A549 (cell line): ENCODE data around the gene URI1. TPM values are rescaled to one million over a fixed set of nuclear protein-coding genes. Genes with fewer than 3 reads are reported as not detected.

Source experiments
- ATAC-seq, 2 experiments: fragments of 200-7000 bp in 1 of 2; fragments of >200 bp in 1 of 2; cut with Nextera tagmentation in 1 of 2; cut with Tn5 transposase in 1 of 2; 3 replicates each; pipeline versions ENCODE4 v1.8.0 to v1.9.1; 2018 to 2020; ENCODE audit warnings: mild to moderate bottlenecking in 1 of 2, moderate library complexity in 1 of 2
- CTCF ChIA-PET: fragments of 300-600 bp; sonication (Branson Sonifier 250); formaldehyde crosslinking; extraction: SDS; loops from one replicate; lab custom pipeline; 2021; ENCODE audit warnings: antibody characterized with exemption, inconsistent platforms; lab: Yijun Ruan, JAX
- POLR2A ChIA-PET: fragments of 350-600 bp; formaldehyde crosslinking; extraction: SDS; loops from one replicate; lab custom pipeline; 2021; ENCODE audit warnings: antibody characterized with exemption, inconsistent platforms; lab: Yijun Ruan, JAX
- DNase-seq, 2 experiments: peaks; one replicate each; pipeline versions ENCODE4 v3.0.0 to v3.0.0-alpha.2; 2011 to 2016; ENCODE audit warnings: low read depth in 1 of 2, low spot score in 1 of 2
- FAIRE-seq: peaks from 2 replicates; lab custom pipeline; 2011; peaks lifted over from hg19 to GRCh38; lab: Jason Lieb, UNC
- H3K27ac ChIP-seq, 2 experiments: fragments of >200 bp; sonication (Bioruptor Twin); formaldehyde crosslinking; 3 replicates each; pipeline ENCODE4 v1.5.1; 2016 to 2017
- H3K4me1 ChIP-seq: fragments of >200 bp; sonication (Bioruptor Twin); formaldehyde crosslinking; 3 replicates; pipeline ENCODE4 v1.6.1; 2016
- H3K4me2 ChIP-seq: fragments of >200 bp; sonication (Bioruptor Twin); formaldehyde crosslinking; 3 replicates; pipeline ENCODE4 v1.6.1; 2016
- H3K4me3 ChIP-seq: fragments of >200 bp; sonication (Bioruptor Twin); formaldehyde crosslinking; 3 replicates; pipeline ENCODE4 v1.5.1; 2016
- H3K9me3 ChIP-seq: fragments of >200 bp; sonication (Bioruptor Twin); formaldehyde crosslinking; 3 replicates; pipeline ENCODE4 v1.6.1; 2016
- BHLHE40 ChIP-seq: IDR thresholded peaks from 2 replicates; pipeline ENCODE4 v1.6.1; 2012; ENCODE audit warnings: low read depth, low read length, inconsistent platforms
- CEBPB ChIP-seq, 2 experiments: fragments of >200 bp in 1 of 2; sonication (Bioruptor Twin) in 1 of 2; formaldehyde crosslinking in 1 of 2; IDR thresholded peaks; 2 replicates each; pipeline ENCODE4 v1.6.1; 2012 to 2016
- EHF ChIP-seq: fragments of 250-450 bp; sonication (Bioruptor Pico); IDR thresholded peaks from 2 replicates; pipeline ENCODE4 v1.5.0; 2020; ENCODE audit warnings: mild to moderate bottlenecking
- FOSB ChIP-seq: fragments of 250-450 bp; sonication (Bioruptor Pico); IDR thresholded peaks from 2 replicates; pipeline ENCODE4 v1.5.0; 2020; ENCODE audit warnings: mild to moderate bottlenecking, moderate library complexity
- FOXS1 ChIP-seq: fragments of 250-450 bp; sonication (Bioruptor Pico); IDR thresholded peaks from 2 replicates; pipeline ENCODE4 v1.5.0; 2020; ENCODE audit warnings: mild to moderate bottlenecking, moderate library complexity
- HDAC2 ChIP-seq: fragments of 200-600 bp; sonication (generic); IDR thresholded peaks from 2 replicates; pipeline ENCODE4 v1.6.1; 2016
- HOXB5 ChIP-seq: fragments of 250-450 bp; sonication (Bioruptor Pico); IDR thresholded peaks from 2 replicates; pipeline ENCODE4 v1.5.0; 2020; ENCODE audit warnings: mild to moderate bottlenecking, moderate library complexity
- JUN ChIP-seq, 2 experiments: fragments of >200 bp; sonication (Bioruptor Twin); formaldehyde crosslinking; IDR thresholded peaks; 2 replicates in 1 of 2; 3 replicates in 1 of 2; pipeline ENCODE4 v1.6.1; 2016 to 2017
- KDM1A ChIP-seq: fragments of 200-600 bp; sonication (generic); IDR thresholded peaks from 2 replicates; pipeline ENCODE4 v1.6.1; 2016; ENCODE audit warnings: low read depth, mild to moderate bottlenecking
- KDM5A ChIP-seq: fragments of 200-600 bp; sonication (generic); IDR thresholded peaks from 2 replicates; pipeline ENCODE4 v1.6.1; 2016; ENCODE audit warnings: antibody characterized with exemption, mild to moderate bottlenecking
- MAZ ChIP-seq: fragments of 150-350 bp; IDR thresholded peaks from 2 replicates; pipeline ENCODE4 v1.6.1; 2014; ENCODE audit warnings: antibody characterized with exemption, low read depth, low read length, borderline replicate concordance
- MYC ChIP-seq: IDR thresholded peaks from 2 replicates; pipeline ENCODE4 v1.6.1; 2012; ENCODE audit warnings: mild to moderate bottlenecking, inconsistent platforms, low read length, improper control_type of control experiment, borderline replicate concordance
- NPAS2 ChIP-seq: fragments of 250-450 bp; sonication (Bioruptor Pico); IDR thresholded peaks from 2 replicates; pipeline ENCODE4 v1.8.0; 2022; ENCODE audit warnings: mild to moderate bottlenecking, moderate library complexity, borderline replicate concordance
- RAD21 ChIP-seq, 2 experiments: fragments of >200 bp in 1 of 2; sonication (Bioruptor Twin) in 1 of 2; formaldehyde crosslinking in 1 of 2; IDR thresholded peaks in 1 of 2; conservative IDR thresholded peaks in 1 of 2; 2 replicates in 1 of 2; 3 replicates in 1 of 2; pipeline ENCODE4 v1.6.1; 2012 to 2018; ENCODE audit warnings: inconsistent platforms in 1 of 2
- RCOR1 ChIP-seq: fragments of 150-350 bp; IDR thresholded peaks from 2 replicates; pipeline ENCODE4 v1.6.1; 2014; ENCODE audit warnings: antibody characterized with exemption, low read length, low read depth
- RFX5 ChIP-seq: fragments of 450-650 bp; IDR thresholded peaks from 2 replicates; pipeline ENCODE4 v1.7.1; 2014; ENCODE audit warnings: antibody characterized with exemption, mild to moderate bottlenecking, moderate library complexity
- RNF2 ChIP-seq: fragments of 200-600 bp; sonication (generic); IDR thresholded peaks from 2 replicates; pipeline ENCODE4 v1.6.1; 2016; ENCODE audit warnings: low read depth, mild to moderate bottlenecking, antibody characterized with exemption, moderate library complexity, borderline replicate concordance
- SMC3 ChIP-seq: fragments of >200 bp; sonication (Bioruptor Twin); formaldehyde crosslinking; IDR thresholded peaks from 3 replicates; pipeline ENCODE4 v1.6.1; 2018; ENCODE audit warnings: inconsistent platforms
- TP53 ChIP-seq: fragments of 250-450 bp; sonication (Bioruptor Pico); IDR thresholded peaks from 2 replicates; pipeline ENCODE4 v1.5.0; 2021; ENCODE audit warnings: mild to moderate bottlenecking, moderate library complexity
- ZSCAN20 ChIP-seq: fragments of 250-450 bp; sonication (Bioruptor Pico); IDR thresholded peaks from 2 replicates; pipeline ENCODE4 v1.8.0; 2022; ENCODE audit warnings: mild to moderate bottlenecking, moderate library complexity
- WGBS: methylation state at CpG from one replicate; pipeline ENCODE4 v1.1.6; 2017; ENCODE audit errors: missing lambda C conversion rate; 5-methylcytosine and 5-hydroxymethylcytosine counted together
- polyA plus RNA-seq, 4 experiments: library from polyadenylated mRNA; depleted of rRNA in 3 of 4; stranded (reverse); fragments of >200 nt; fragmentation: RNase III in 1 of 4; extraction: RNeasy Plus Mini Kit Qiagen cat#74134 plus additional on column Dnase treatment in 1 of 4; gene quantifications; 2 replicates in 3 of 4; 3 replicates in 1 of 4; pipeline ENCODE4 v1.2.3, GENCODE V29; 2011 to 2017
- TF ChIP-seq, protein P1 (sequence below): fragments of 200-600 bp; sonication (generic); IDR thresholded peaks from 2 replicates; pipeline ENCODE4 v1.6.1; 2016; ENCODE audit warnings: antibody characterized with exemption, mild to moderate bottlenecking, moderate library complexity
- TF ChIP-seq, protein P2 (sequence below): IDR thresholded peaks from 2 replicates; pipeline ENCODE4 v1.6.1; 2012
- TF ChIP-seq, protein P3 (sequence below): IDR thresholded peaks from 2 replicates; pipeline ENCODE4 v1.6.1; 2012; ENCODE audit warnings: low read depth, borderline replicate concordance
- TF ChIP-seq, protein P4 (sequence below): fragments of 250-450 bp; sonication (Bioruptor Pico); IDR thresholded peaks from 2 replicates; pipeline ENCODE4 v1.5.0; 2021; ENCODE audit warnings: mild to moderate bottlenecking, moderate library complexity, borderline replicate concordance

URI1 gene
- polyA plus RNA-seq, 2 of the 4 experiments (the other 2 are of a cell fraction) = 116 to 228 TPM

DNA sequence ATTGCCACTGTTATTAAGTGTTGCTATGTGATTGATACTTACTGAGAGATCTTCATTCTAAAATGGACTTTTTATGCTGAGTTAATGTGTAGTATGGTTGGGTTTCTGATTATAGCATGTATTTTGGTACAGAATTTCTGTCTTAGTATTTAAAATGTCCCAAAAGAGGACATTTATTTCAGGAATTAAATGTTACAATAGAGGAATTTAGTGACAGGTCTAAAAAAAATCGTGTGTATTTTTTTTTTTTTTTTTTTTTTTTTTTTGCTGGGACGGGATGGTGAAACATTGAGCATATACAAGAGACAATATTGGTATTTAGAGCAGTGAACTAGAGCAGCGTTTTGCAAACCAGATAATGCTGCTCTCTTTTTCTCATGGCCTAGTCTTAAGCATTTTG is 27.9 kb downstream of the URI1 start:
- no peak overlapping the region for H3K4me2 ChIP-seq
- H3K9me3 ChIP-seq = no peaks in the 10 kb centered on the region
- no peak overlapping the region for H3K27ac ChIP-seq
- 57% methylated on average over 3 of the region's 3 CpGs for WGBS
- no peak overlapping the region for H3K4me3 ChIP-seq
- peaks cover 48% of the 10 kb centered on the region for H3K4me1 ChIP-seq
- DNase-seq (no peak), FAIRE-seq (no peak), ATAC-seq (no peak)
- CTCF ChIA-PET = no interaction called here
- POLR2A ChIA-PET = no interaction called here
- TF ChIP-seq KDM5A = no peak
- TF ChIP-seq, protein P1, sequence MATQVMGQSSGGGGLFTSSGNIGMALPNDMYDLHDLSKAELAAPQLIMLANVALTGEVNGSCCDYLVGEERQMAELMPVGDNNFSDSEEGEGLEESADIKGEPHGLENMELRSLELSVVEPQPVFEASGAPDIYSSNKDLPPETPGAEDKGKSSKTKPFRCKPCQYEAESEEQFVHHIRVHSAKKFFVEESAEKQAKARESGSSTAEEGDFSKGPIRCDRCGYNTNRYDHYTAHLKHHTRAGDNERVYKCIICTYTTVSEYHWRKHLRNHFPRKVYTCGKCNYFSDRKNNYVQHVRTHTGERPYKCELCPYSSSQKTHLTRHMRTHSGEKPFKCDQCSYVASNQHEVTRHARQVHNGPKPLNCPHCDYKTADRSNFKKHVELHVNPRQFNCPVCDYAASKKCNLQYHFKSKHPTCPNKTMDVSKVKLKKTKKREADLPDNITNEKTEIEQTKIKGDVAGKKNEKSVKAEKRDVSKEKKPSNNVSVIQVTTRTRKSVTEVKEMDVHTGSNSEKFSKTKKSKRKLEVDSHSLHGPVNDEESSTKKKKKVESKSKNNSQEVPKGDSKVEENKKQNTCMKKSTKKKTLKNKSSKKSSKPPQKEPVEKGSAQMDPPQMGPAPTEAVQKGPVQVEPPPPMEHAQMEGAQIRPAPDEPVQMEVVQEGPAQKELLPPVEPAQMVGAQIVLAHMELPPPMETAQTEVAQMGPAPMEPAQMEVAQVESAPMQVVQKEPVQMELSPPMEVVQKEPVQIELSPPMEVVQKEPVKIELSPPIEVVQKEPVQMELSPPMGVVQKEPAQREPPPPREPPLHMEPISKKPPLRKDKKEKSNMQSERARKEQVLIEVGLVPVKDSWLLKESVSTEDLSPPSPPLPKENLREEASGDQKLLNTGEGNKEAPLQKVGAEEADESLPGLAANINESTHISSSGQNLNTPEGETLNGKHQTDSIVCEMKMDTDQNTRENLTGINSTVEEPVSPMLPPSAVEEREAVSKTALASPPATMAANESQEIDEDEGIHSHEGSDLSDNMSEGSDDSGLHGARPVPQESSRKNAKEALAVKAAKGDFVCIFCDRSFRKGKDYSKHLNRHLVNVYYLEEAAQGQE = no peak
- TF ChIP-seq MAZ = no peak
- TF ChIP-seq HOXB5 = no peak
- TF ChIP-seq MYC = no peak
- no peak for TF ChIP-seq TP53 (CRISPR knock-in tag)
- no peak for TF ChIP-seq NPAS2
- TF ChIP-seq EHF (CRISPR knock-in tag) = no peak
- TF ChIP-seq, protein P2, sequence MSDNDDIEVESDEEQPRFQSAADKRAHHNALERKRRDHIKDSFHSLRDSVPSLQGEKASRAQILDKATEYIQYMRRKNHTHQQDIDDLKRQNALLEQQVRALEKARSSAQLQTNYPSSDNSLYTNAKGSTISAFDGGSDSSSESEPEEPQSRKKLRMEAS = no peak
- TF ChIP-seq FOSB (CRISPR knock-in tag) = no peak

DNA sequence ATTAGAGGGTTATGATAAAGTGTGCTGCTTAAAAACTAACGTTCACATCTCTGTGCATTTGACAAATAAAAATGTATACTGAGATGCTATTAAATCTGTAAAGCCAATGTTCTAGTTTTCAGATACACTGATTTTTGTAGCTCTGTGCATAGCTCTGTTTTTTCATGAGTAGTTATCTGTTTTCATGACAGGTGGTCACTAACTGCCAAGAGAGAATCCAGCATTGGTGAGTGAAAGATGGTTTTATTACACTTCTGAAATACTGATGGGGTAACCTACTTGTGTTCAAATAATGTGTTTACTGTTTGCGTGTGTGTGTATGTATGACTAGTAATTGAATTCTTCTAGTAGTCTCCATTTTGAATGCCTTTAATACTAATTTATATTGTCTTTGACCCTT is 29.0 kb downstream of the URI1 start:
- TF ChIP-seq HOXB5 (no peak), ZSCAN20 (no peak), CEBPB (IDR thresholded peaks at IDR 0.05) (no peak), KDM1A (no peak), KDM5A (no peak)
- WGBS = 69% methylated on average over 2 of the region's 2 CpGs
- no peak overlapping the region for H3K27ac ChIP-seq
- POLR2A ChIA-PET = interaction anchor here (0.9 kb wide), 1 partner anchor 29 kb away, joined by 4 read pairs; the partner anchor contains the start of gene URI1
- ATAC-seq = no peak
- no peaks in the 10 kb centered on the region for H3K9me3 ChIP-seq
- peaks cover 37% of the 10 kb centered on the region; the same call in 2 of the 3 replicates for H3K4me1 ChIP-seq
- no peak overlapping the region for H3K4me2 ChIP-seq
- CTCF ChIA-PET = interaction anchor here (0.7 to 1.5 kb wide), 3 partner anchors 61 to 360 kb away, joined by 3 to 4 read pairs (median 3); no protein-coding TSS in a partner anchor
- H3K4me3 ChIP-seq = no peak overlapping the region
- DNase-seq = no peak
- no peak for FAIRE-seq

DNA sequence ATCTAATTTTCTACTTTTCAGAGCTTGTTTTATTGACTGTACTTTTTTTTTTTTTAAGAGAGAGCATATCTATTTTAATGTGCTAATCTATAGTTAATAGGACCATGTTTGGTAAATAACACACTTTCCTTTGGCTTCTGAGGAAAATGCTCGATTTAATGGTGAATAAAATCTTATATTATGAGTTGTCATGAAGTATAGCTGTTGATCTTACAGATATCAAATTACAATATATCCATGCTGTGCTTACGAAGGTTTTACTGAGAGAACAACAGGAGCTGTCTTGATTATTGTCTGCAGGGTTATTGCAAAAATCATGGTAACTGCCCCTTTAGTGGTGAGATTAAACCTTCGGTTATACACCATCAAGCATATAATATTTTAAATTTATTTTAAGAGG is 29.6 kb downstream of the URI1 start:
- no peak overlapping the region for H3K4me2 ChIP-seq
- H3K4me3 ChIP-seq = no peak overlapping the region
- H3K4me1 ChIP-seq = peaks cover 31% of the 10 kb centered on the region; the same call in 2 of the 3 replicates
- FAIRE-seq = no peak
- no peak for ATAC-seq
- 80% methylated on average over 3 of the region's 3 CpGs for WGBS
- POLR2A ChIA-PET = no interaction called here
- no peak overlapping the region for H3K27ac ChIP-seq
- CTCF ChIA-PET = interaction anchor here (1.2 to 1.5 kb wide), 2 partner anchors 98 to 361 kb away, joined by 3 to 4 read pairs; no protein-coding TSS in a partner anchor
- DNase-seq = no peak
- H3K9me3 ChIP-seq = no peaks in the 10 kb centered on the region
- TF ChIP-seq RAD21 (conservative IDR thresholded peaks at IDR 0.05 in 1 of 2, IDR thresholded peaks at IDR 0.05 in 1 of 2) (no peak), HDAC2 (no peak), CEBPB (IDR thresholded peaks at IDR 0.05) (no peak), RCOR1 (no peak), RNF2 (no peak), NPAS2 (no peak), FOXS1 (no peak), SMC3 (no peak), BHLHE40 (no peak), HOXB5 (no peak), RFX5 (no peak), JUN (IDR thresholded peaks at IDR 0.05) (no peak)
- TF ChIP-seq, protein P3, sequence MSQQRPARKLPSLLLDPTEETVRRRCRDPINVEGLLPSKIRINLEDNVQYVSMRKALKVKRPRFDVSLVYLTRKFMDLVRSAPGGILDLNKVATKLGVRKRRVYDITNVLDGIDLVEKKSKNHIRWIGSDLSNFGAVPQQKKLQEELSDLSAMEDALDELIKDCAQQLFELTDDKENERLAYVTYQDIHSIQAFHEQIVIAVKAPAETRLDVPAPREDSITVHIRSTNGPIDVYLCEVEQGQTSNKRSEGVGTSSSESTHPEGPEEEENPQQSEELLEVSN = no peak
- TF ChIP-seq, protein P4, sequence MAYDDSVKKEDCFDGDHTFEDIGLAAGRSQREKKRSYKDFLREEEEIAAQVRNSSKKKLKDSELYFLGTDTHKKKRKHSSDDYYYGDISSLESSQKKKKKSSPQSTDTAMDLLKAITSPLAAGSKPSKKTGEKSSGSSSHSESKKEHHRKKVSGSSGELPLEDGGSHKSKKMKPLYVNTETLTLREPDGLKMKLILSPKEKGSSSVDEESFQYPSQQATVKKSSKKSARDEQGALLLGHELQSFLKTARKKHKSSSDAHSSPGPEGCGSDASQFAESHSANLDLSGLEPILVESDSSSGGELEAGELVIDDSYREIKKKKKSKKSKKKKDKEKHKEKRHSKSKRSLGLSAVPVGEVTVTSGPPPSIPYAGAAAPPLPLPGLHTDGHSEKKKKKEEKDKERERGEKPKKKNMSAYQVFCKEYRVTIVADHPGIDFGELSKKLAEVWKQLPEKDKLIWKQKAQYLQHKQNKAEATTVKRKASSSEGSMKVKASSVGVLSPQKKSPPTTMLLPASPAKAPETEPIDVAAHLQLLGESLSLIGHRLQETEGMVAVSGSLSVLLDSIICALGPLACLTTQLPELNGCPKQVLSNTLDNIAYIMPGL (CRISPR knock-in tag) = no peak
- TF ChIP-seq, protein P1 = no peak
